ENCODE data around the gene TSC2. TPM values are rescaled to one million over a fixed set of nuclear protein-coding genes. Genes with fewer than 3 reads are reported as not detected.

The TSC2 gene
- polyA plus RNA-seq, 3 donors: 11.7 to 95.1 (median 20.8) TPM

- Histone ChIP-seq H3K4me2 (replicated peaks; ENCODE audit: extremely low read depth, low read length, poor library complexity, severe bottlenecking) (no peak overlapping the region), H3K27ac (ENCODE audit: low read depth in 1 of 2, low read length in 2 of 2) (no peak overlapping the region), H3K4me1 (ENCODE audit: control insufficient read depth in 1 of 2, insufficient read depth in 2 of 2, low read length in 2 of 2) (no peaks in the 10 kb centered on the region), H3K9ac (ENCODE audit: insufficient read depth, low read length, poor library complexity, severe bottlenecking) (no peak overlapping the region), H3K9me3 (replicated peaks in 1 of 2; ENCODE audit: control insufficient read depth in 1 of 2, insufficient read depth in 1 of 2, low read length in 2 of 2) (no peaks in the 10 kb centered on the region), H3K79me2 (ENCODE audit: insufficient read depth, low read length) (no peaks in the 10 kb centered on the region), H2AFZ (ENCODE audit: insufficient read depth, low read depth, low read length, poor library complexity, severe bottlenecking) (no peak overlapping the region), H4K20me1 (ENCODE audit: insufficient read depth, low read length) (no peaks in the 10 kb centered on the region), H3K27me3 (ENCODE audit: control insufficient read depth in 2 of 2, insufficient read depth in 2 of 2, low read length in 2 of 2) (no peaks in the 10 kb centered on the region), H3K36me3 (replicated peaks in 1 of 2; ENCODE audit: control insufficient read depth in 1 of 2, insufficient read depth in 2 of 2, low read length in 2 of 2) (peaks cover 67 to 91% of the 10 kb centered on the region in 2 donors), H3K4me3 (replicated peaks in 1 of 3; ENCODE audit: low read depth in 2 of 3, low read length in 3 of 3) (no peak overlapping the region)
- H3K9me3 Mint-ChIP-seq: no peaks in the 10 kb centered on the region
- peaks cover 69 to 92% of the 10 kb centered on the region in 2 donors for H3K36me3 Mint-ChIP-seq
- peaks cover 0 to 3% (median 0%) of the 10 kb centered on the region in 3 donors for H3K27me3 Mint-ChIP-seq (ENCODE audit: low read depth in 3 of 3)
- no peak overlapping the region for H3K4me3 Mint-ChIP-seq
- no peak overlapping the region for H3K27ac Mint-ChIP-seq
- DNase-seq: no peak
- no peaks in the 10 kb centered on the region for H3K4me1 Mint-ChIP-seq
- TF ChIP-seq CTCF (IDR thresholded peaks at IDR 0.05): no peak
- WGBS (ENCODE audit: insufficient coverage): 98% methylated on average over 24 of the region's 24 CpGs
- intact Hi-C loops (cut with micrococcal nuclease): no loop called here
Observed at GRCh38 chr16:2075631-2076030, 27.8 kb downstream of the TSC2 start.

- H3K36me3 ChIP-seq (replicated peaks in 1 of 2; ENCODE audit: control insufficient read depth in 1 of 2, insufficient read depth in 2 of 2, low read length in 2 of 2): peaks cover 70 to 93% of the 10 kb centered on the region in 2 donors
- H3K27me3 ChIP-seq (ENCODE audit: control insufficient read depth in 2 of 2, insufficient read depth in 2 of 2, low read length in 2 of 2): no peaks in the 10 kb centered on the region
- no peak overlapping the region for H3K27ac Mint-ChIP-seq
Observed at GRCh38 chr16:2076072-2076865, 28.5 kb downstream of the TSC2 start.

More at GRCh38 chr16:2076072-2076865, 28.5 kb downstream of the TSC2 start:
- peaks cover 67 to 89% of the 10 kb centered on the region in 2 donors for H3K36me3 Mint-ChIP-seq
- Histone ChIP-seq H3K79me2 (ENCODE audit: insufficient read depth, low read length) (no peaks in the 10 kb centered on the region), H3K4me2 (replicated peaks; ENCODE audit: extremely low read depth, low read length, poor library complexity, severe bottlenecking) (no peak overlapping the region), H4K20me1 (ENCODE audit: insufficient read depth, low read length) (no peaks in the 10 kb centered on the region), H3K9ac (ENCODE audit: insufficient read depth, low read length, poor library complexity, severe bottlenecking) (no peak overlapping the region), H3K4me3 (replicated peaks in 1 of 3; ENCODE audit: low read depth in 2 of 3, low read length in 3 of 3) (no peak overlapping the region), H2AFZ (ENCODE audit: insufficient read depth, low read depth, low read length, poor library complexity, severe bottlenecking) (no peak overlapping the region), H3K4me1 (ENCODE audit: control insufficient read depth in 1 of 2, insufficient read depth in 2 of 2, low read length in 2 of 2) (no peaks in the 10 kb centered on the region), H3K9me3 (replicated peaks in 1 of 2; ENCODE audit: control insufficient read depth in 1 of 2, insufficient read depth in 1 of 2, low read length in 2 of 2) (no peaks in the 10 kb centered on the region), H3K27ac (ENCODE audit: low read depth in 1 of 2, low read length in 2 of 2) (no peak overlapping the region)
- DNase-seq: no peak
- no peak for TF ChIP-seq CTCF (IDR thresholded peaks at IDR 0.05)
- H3K4me1 Mint-ChIP-seq: no peaks in the 10 kb centered on the region
- H3K4me3 Mint-ChIP-seq: no peak overlapping the region
- 98% methylated on average over 14 of the region's 28 CpGs for WGBS (ENCODE audit: insufficient coverage)
- no peaks in the 10 kb centered on the region for H3K9me3 Mint-ChIP-seq
- intact Hi-C loops (cut with micrococcal nuclease): no loop called here
- H3K27me3 Mint-ChIP-seq (ENCODE audit: low read depth in 3 of 3): peaks cover 0 to 3% (median 0%) of the 10 kb centered on the region in 3 donors

Data from CD14-positive monocyte (primary cell).